ENCODE results near the gene NEK11. TPM values are rescaled to one million over a fixed set of nuclear protein-coding genes. Genes with fewer than 3 reads are reported as not detected.

NEK11 gene
- 10.7 and 14.9 TPM in 2 replicates for total RNA-seq

DNA sequence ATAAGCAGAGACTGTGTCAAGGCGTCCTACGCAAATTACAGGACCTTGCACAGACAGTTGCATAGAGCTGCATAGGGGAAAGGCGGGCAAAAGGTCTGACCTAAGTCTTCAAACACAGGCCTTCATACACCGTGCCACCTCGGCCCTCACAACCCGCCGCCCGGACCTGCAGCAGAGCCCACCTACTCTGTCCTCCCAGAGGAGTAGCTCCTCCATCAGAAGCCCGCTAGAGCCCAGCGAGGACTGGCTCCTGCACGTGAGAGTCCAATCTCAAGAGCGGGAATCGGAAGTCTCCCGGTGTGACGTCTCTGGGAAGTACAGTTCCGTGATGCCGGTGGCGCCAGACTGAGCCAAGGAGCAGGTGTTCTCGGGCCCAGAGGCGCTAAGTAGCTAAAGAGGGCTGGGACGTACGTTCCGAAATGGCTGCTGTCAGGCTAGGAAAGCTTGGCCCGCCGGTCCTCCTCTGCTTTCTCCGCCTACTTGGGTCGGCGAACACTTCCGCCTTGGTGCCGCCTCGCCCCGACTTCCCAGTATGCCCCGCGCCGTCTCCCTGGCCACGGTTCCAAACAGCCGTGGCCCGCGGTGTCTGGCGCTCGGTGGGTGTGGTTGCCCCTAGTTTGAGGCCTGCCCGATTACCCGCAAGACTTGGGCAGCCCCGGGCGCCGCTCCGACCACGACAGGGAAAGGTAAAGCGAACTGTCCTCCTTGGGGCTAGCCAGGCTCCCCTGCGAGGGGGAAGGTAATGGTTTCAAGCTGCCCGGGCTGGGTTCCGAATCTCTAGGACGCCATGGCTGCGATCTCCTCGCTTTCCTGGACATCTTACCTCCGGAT lies at the start of gene NEK11, which contains the start of gene ASTE1:
Gene NEK11 (plus strand): TSS at position 557 of the 831 bp plus-strand sequence. CDS start 2,832 bp downstream, outside the sequence.
Gene ASTE1 (minus strand): TSS at position 505 of the 831 bp plus-strand sequence. CDS start 1,519 bp downstream, outside the sequence.

GRCh38 chr3:131381445-131382291 lies 355.0 kb downstream of the NEK11 start, which contains the start of gene NUDT16:
Gene NUDT16, plus strand, starts transcription at chr3:131381774. Its CDS starts 31 bp downstream, at chr3:131381805.

Small RNAs within 50 kb of the gene (small RNA-seq; reads per million reads assigned to genes)
- not detected for gene RNU6-726P

Other genes with a start within 250 kb of the NEK11 start
- 95.0 and 101 TPM in 2 replicates for gene ATP2C1, start 132.8 kb upstream of the NEK11 start, total RNA-seq
- gene ASTE1, start 52 bp upstream of the NEK11 start, total RNA-seq, result 6.6 and 8.9 TPM in 2 replicates

All from hair follicle dermal papilla cell (primary cell).